GM19324 (cell line): ENCODE data around the gene ZNF91.
"Not testable (repeated sequence)": the region's sequence is repeated elsewhere in the genome, so short reads cannot be mapped to it uniquely, and the experiment has no call there.

Experiments
- ATAC-seq: cut with Tn5 transposase; IDR thresholded peaks from one replicate; pipeline ENCODE4 v1.9.1; 2021; ENCODE audit warnings: mild to moderate bottlenecking, moderate library complexity; ENCODE audit not compliant: unreplicated experiment, low FRiP score

Gene ZNF91

DNA sequence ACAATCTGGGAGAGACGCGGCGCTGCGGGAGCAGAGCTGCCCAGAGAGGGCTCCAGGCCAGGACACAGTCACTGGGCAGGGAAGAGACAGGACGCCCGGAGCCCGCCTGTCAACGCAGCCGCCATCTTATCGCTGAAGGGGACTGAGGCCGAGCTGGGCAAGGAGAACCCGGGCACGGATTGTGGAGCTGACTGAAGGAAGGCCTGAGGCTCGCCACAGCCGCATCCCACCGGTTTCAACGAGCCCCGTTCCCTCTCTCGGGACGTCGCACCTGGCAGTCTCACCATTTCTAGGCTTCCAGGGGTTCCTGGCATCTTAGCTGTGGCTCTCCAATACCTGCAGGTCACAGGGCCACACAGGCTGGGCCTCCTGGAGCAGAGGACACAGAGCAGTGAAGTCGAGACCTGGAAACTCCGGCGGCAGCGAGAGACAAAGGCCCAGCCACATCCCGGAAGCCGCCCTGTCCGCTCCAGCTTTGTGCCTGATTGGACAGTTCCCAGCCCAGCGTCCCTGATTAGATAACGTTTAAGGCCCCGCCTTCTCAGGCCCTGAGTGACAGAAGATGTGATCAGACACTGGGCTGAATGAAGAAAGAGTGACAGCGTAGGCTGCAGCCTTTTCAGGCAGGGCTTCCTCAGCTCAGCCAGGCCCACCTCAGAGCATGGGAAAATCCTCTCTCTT lies at the start of gene ZNF91:
ZNF91 (minus strand) TSS at position 431 of the 681 bp plus-strand sequence; CDS start at position 314, 117 bp downstream.
- peak; percentile 95 for ATAC-seq

DNA sequence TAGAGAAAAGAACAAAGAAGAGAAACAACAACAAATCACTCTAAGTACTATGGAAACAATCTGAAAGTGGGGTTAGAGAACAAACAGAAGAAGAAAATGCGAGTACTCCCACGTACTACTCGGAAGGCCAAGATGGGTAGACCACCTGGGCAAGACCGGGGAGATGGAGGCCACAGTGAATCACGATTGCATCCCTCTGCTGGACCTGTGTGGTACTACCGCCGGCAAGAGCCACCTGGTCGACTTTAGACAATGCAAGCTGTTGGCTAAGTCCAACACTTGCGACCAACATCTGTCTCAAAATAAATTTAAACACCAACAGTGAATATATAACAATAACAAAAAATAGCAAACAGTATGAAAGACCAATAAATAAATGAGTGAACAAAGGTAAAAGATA lies 45.5 kb upstream of the ZNF91 start:
- no peak for ATAC-seq

- no peak for ATAC-seq
These were observed 44.9 kb upstream of the ZNF91 start for GRCh38 chr19:23440207-23440606.

GRCh38 chr19:23439623-23440022 lies 44.4 kb upstream of the ZNF91 start:
- ATAC-seq = no peak

DNA sequence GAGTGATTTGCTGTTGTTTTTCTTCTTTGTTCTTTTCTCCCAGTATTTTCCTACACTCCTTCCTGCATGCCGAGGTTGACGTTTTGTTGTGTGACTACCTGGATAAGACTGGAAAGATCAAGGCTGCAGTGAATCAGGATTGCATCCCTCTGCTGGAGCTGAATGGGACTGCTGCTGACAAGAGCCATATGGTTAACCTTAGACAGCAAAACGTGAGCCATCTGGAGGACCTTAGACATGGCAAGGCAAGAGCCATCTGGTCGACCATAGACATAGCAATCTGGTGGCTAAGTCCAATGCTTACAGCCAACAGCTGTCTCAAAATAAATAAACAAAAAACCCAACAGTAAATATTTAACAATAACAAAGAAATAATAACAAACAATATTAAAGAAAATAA lies 42.6 kb upstream of the ZNF91 start:
- no peak for ATAC-seq

- ATAC-seq = no peak
These were observed 41.7 kb upstream of the ZNF91 start for GRCh38 chr19:23436944-23437343.

DNA sequence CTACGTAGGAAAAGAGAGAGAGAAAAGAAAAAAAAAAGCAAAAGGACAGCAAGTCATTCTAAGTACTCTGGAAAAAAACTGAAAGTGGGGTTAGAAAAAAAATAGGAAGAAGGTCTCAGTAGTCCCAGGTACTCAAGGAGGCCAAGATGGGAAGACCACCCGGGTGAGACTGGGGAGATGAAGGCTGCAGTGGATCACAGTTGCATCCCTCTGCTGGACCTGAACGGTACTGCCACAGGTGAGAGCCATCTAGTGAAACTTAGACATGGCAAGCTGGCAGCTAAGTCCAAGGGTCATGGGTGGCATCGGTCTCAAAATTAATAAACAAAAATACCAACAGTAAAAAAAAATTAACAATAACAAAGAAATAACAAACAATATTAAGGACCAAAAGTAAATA lies 41.0 kb upstream of the ZNF91 start:
- no peak for ATAC-seq

- no peak for ATAC-seq
These were observed 25.6 kb upstream of the ZNF91 start for GRCh38 chr19:23420824-23421223.

DNA sequence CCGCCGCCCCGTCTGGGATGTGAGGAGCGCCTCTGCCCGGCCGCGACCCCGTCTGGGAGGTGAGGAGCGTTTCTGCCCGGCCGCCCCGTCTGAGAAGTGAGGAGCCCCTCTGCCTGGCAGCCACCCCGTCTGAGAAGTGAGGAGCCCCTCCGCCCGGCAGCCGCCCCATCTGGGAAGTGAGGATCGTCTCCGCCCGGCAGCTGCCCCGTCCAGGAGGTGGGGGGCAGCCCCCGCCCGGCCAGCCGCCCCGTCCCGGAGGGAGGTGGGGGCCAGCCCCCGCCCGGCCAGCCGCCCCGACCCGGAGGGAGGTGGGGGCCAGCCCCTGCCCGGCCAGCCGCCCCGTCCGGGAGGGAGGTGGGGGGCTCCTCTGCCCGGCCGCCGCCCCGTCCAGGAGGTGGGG lies 24.0 kb upstream of the ZNF91 start:
- ATAC-seq = not testable (repeated sequence)

- ATAC-seq = no peak
These were observed 20.4 kb upstream of the ZNF91 start for GRCh38 chr19:23415561-23416191.

DNA sequence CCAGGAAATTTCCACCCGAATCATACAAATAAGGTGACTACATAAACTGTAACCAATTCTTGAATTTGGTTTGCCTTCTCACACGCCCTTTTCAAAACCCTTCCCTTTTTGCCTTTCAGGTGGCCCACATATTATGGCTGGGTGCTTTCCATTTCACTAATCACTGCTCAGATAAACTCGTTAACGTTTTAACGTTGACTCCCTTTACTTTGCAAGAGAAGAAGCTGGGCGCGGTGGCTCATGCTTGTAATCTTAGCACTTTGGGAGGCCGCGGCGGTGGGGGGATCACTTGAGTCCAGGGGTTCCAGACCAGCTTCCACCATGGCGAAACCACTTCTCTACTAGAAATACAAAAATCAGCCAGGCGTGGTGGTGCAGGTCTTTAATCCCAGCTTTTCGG lies 19.8 kb upstream of the ZNF91 start:
- ATAC-seq = no peak

- ATAC-seq = no peak
These were observed 14.9 kb upstream of the ZNF91 start for GRCh38 chr19:23410155-23410554.

DNA sequence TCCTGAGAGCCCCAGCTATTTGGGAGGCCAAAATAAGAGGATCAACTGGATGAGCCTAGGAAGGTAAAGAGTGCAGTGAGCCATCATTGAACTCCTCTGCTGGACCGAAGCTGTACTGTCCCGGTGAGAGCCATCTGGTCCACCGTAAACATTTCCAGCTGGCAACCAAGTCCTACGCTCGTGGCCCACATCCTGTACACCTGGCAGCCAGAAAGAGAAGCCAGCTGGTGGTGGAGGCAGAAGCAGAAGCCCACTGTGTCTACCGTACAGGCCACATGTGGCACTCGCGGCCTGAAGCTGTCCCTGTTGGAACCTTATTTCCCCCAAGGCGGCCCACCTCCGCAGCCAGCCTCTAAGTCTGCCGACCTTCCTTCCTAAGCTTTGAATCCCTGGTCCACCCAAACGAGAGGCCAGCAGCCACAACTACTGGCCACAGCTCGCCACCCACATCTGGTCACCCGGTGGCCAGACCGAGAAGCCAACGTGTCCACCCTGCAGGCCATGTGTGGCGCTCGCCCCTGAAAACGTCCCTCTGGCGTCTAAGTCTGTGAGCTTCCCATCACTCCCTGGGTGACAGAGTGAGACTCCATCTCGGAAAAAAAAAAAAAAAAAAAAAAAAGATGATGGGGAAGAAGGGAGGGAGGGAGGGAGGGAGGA lies 14.2 kb upstream of the ZNF91 start:
- ATAC-seq = no peak

- no peak for ATAC-seq
These were observed 12.4 kb upstream of the ZNF91 start for GRCh38 chr19:23407616-23408133.

- ATAC-seq = no peak
These were observed 11.4 kb upstream of the ZNF91 start for GRCh38 chr19:23406721-23407120.

DNA sequence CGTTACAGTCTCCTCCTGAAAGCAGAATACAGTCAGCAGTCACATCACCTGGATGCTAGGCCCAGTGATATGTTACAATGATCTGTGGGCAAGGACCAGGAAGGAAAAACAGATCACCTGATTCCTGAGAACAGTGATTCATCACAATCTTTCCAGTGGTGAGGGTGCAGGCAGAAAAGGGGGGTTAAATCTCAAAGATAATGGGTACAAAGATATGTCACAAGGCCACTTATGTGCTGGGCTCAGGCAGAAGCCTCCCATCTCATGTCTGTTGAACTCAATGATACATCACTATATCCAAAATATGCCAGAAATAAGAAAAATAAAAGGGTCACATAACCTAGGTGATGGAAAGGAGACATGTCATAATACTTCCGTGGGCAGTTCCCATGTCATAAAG lies 10.8 kb upstream of the ZNF91 start:
- ATAC-seq = no peak

- ATAC-seq = no peak
These were observed 9.4 kb upstream of the ZNF91 start for GRCh38 chr19:23404676-23405075.

- no peak for ATAC-seq
These were observed 8.5 kb upstream of the ZNF91 start for GRCh38 chr19:23403581-23404324.

DNA sequence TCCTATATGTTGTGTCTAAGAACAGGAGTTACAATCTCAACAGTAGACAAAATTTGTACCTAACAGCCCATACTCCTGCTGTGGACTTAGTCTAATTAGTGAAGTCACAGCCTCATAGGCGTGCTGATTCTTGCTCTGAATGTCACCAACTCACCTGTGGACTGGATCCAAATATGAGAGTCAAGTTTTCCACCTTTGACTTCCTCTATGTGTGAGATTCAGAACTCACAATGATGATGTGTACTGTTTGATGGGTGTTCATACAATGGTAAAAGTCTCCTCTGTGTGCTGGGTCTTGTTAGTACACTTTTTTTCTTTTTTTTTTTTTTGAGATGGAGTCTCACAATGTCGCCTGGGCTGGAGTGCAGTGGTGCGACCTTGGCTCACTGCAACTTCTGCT lies 7.8 kb upstream of the ZNF91 start:
- ATAC-seq = no peak

DNA sequence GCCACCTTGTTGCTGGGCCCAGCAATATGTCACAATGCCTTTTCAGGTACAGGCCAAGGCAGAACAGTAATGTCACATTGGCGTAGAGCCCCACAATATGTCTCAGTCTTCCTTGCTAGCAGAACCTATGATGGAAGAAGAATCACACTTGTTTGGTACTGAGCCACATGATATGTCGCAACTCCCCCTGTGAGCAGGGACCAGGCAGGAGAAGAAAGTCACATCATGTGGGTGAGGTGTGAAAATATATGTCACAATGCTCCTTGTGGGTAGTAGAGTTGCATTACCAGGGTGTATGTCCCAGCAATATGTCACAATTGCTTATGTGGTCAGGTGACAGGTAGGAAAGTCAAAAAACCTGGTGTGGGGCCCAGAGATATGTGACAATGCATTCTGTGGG lies 7.1 kb upstream of the ZNF91 start:
- ATAC-seq = no peak

GRCh38 chr19:23401086-23401610 lies 5.9 kb upstream of the ZNF91 start:
- no peak for ATAC-seq
